ENCODE measurements around the gene ADAM8. TPM values are rescaled to one million over a fixed set of nuclear protein-coding genes. Genes with fewer than 3 reads are reported as not detected.

ADAM8 gene
- total and polyA plus RNA-seq, 2 of the 8 experiments (the other 6 are each of a cell fraction or from before 2014, with no cell fraction given), result 4.6 TPM

DNA sequence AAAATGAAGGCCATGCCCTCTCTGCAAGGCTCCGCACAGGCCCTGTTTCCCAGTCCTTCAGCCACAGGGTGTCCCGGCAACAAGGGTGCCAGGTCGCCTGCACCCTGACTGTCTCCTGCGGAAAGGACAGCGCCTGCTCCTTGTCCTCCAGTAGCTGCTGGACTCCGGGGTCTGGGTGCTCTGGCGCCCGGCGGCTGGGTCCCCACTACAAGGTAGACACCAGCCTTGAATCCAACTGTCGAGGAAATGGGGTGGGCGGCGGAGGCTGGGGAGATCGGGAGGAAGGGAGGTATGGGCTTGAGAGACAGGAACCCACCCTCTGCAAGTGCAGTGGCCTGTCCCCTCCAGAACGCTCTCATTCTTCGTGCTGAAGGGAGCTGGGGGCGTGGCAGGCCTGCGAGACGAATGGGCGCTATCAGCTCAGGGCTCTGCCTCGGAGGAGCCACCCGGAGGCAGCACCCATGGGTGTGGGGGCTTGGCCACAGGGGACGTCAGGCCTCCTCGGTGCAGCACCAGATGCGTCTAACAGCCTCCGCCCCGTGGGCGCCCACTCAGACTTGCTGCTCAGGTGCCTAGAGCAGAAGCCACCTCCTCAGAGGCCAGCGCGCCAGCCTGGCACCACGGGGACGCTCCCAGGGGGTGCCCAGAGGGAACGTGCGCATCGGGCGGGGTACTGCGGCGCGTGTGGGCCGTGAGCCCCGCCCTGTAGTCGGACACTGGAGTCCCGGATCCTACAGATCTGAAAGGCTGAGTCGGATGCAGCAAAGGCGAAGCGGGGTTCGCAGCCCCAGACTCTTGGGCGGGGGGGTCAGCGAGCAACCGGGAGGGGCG, 15.6 kb downstream of the ADAM8 start (continued):
- TF ChIP-seq SUZ12 (IDR thresholded peaks at IDR 0.05; ENCODE audit: low read length) (no peak), EZH2 (IDR thresholded peaks at IDR 0.05; ENCODE audit: low read depth, low read length, severe bottlenecking) (no peak), TAF1 (IDR thresholded peaks at IDR 0.05; ENCODE audit: low read depth, low read length) (no peak), FOSL1 (IDR thresholded peaks at IDR 0.05; ENCODE audit: insufficient read depth, low read depth, low read length) (no peak), CHD2 (IDR thresholded peaks at IDR 0.05; ENCODE audit: low read length) (no peak), CBX5 (IDR thresholded peaks at IDR 0.05; ENCODE audit: low read depth, low read length) (no peak), SRF (IDR thresholded peaks at IDR 0.05; ENCODE audit: low read depth, low read length) (no peak), CTBP2 (IDR thresholded peaks at IDR 0.05; ENCODE audit: borderline replicate concordance, insufficient read depth, insufficient read length, low read length) (no peak), PHF8 (conservative IDR thresholded peaks at IDR 0.05; ENCODE audit: low read depth, low read length) (no peak), RBBP5 (IDR thresholded peaks at IDR 0.05; ENCODE audit: borderline replicate concordance, low read depth, low read length) (no peak), HDAC6 (IDR thresholded peaks at IDR 0.05; ENCODE audit: low read depth, low read length) (no peak)
